Measurements from ENCODE around the gene LUC7L2. TPM values are rescaled to one million over a fixed set of nuclear protein-coding genes. Genes with fewer than 3 reads are reported as not detected.

The LUC7L2 gene
- total RNA-seq, 4 donors from 2014 or later, result 29.4 to 77.6 (median 50.0) TPM

DNA sequence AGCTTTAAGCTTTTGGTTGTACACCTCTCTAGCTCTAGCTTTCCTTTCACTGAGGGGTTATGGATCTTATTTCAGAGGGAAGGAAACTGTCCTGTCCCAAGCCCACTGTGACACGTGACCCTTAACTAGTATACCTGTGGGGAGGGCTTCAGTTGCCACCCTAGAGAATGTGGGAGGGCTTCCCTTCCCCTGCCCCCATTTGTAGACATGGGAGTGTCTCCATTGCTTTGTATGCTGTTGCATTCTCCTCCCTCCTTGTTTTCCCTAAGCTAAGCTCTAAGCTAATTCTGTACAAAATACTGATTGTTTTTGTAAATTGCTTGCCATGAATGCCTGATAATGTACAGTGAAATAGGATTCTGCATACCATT is 11.2 kb downstream of the LUC7L2 start:
- WGBS, 2 donors, result 80 to 85% methylated on average over 1 of the region's 1 CpG
- Histone ChIP-seq H3K36me3 (peaks cover 0 to 40% (median 5%) of the 10 kb centered on the region in 3 donors), H3K27ac (no peak overlapping the region), H3K4me1 (peaks cover 5 to 83% (median 8%) of the 10 kb centered on the region in 3 donors), H3K4me3 (no peak overlapping the region), H3K27me3 (no peaks in the 10 kb centered on the region), H3K9me3 (no peaks in the 10 kb centered on the region)
- intact Hi-C loops (cut with DNase I), result no loop called here
- TF ChIP-seq POLR2A (IDR thresholded peaks at IDR 0.05) (no peak), CTCF (IDR thresholded peaks at IDR 0.05) (no peak)
- no peak for DNase-seq

- Histone ChIP-seq H3K27me3 (no peaks in the 10 kb centered on the region), H3K27ac (no peak overlapping the region), H3K9me3 (no peaks in the 10 kb centered on the region), H3K36me3 (peaks cover 0 to 57% (median 15%) of the 10 kb centered on the region in 3 donors), H3K4me1 (peaks cover 5 to 57% (median 5%) of the 10 kb centered on the region in 3 donors), H3K4me3 (no peak overlapping the region)
- TF ChIP-seq CTCF (IDR thresholded peaks at IDR 0.05) (no peak), POLR2A (IDR thresholded peaks at IDR 0.05) (no peak)
- WGBS, 2 donors, result 86 to 90% methylated on average over 6 of the region's 6 CpGs
- intact Hi-C loops (cut with DNase I), result no loop called here
- DNase-seq, result no peak
Observed at GRCh38 chr7:139374246-139374645, 14.6 kb downstream of the LUC7L2 start.

GRCh38 chr7:139382439-139382838 is 22.7 kb downstream of the LUC7L2 start:
- Histone ChIP-seq H3K4me3 (no peak overlapping the region), H3K36me3 (peaks cover 0 to 100% (median 36%) of the 10 kb centered on the region in 3 donors), H3K27ac (no peak overlapping the region), H3K9me3 (no peaks in the 10 kb centered on the region), H3K27me3 (no peaks in the 10 kb centered on the region), H3K4me1 (peaks cover 0 to 6% (median 0%) of the 10 kb centered on the region in 3 donors)
- TF ChIP-seq CTCF (IDR thresholded peaks at IDR 0.05), result no peak
- no peak for TF ChIP-seq POLR2A (IDR thresholded peaks at IDR 0.05)
- DNase-seq, result no peak
- intact Hi-C loops (cut with DNase I), result no loop called here
- WGBS, 2 donors, result 91 to 96% methylated on average over 6 of the region's 6 CpGs

DNA sequence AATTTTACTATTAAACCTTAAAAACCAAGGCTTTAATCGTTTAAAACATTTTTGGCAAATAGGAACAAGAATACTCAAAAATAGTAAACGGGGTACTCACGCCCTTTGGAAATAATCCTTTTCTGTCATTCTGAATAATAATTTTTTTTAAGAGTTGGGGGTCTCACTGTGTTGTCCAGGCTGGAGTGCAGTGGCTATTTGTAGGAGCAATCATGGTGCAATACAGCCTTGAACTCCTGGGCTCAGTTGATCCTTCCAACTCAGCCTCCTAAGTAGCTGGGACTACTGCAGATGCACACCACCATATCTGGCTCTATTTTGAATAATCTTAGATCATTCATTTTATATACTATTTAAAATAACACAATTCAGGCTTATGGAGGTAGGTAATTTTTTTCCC is 24.9 kb downstream of the LUC7L2 start:
- Histone ChIP-seq H3K9me3 (no peaks in the 10 kb centered on the region), H3K27me3 (no peaks in the 10 kb centered on the region), H3K27ac (no peak overlapping the region), H3K4me3 (no peak overlapping the region), H3K36me3 (peaks cover 0 to 98% (median 27%) of the 10 kb centered on the region in 3 donors), H3K4me1 (no peaks in the 10 kb centered on the region)
- intact Hi-C loops (cut with DNase I), result no loop called here
- 92 to 94% methylated on average over 3 of the region's 3 CpGs for WGBS, 2 donors
- TF ChIP-seq POLR2A (IDR thresholded peaks at IDR 0.05) (no peak), CTCF (IDR thresholded peaks at IDR 0.05) (no peak)
- DNase-seq, result no peak

- peaks cover 0 to 98% (median 22%) of the 10 kb centered on the region in 3 donors for H3K36me3 ChIP-seq
- 83 to 90% methylated on average over 5 of the region's 5 CpGs for WGBS, 2 donors
Observed at GRCh38 chr7:139387594-139387993, 27.9 kb downstream of the LUC7L2 start.

More at GRCh38 chr7:139387594-139387993, 27.9 kb downstream of the LUC7L2 start:
- Histone ChIP-seq H3K4me3 (no peak overlapping the region), H3K27ac (no peak overlapping the region), H3K27me3 (no peaks in the 10 kb centered on the region), H3K4me1 (no peaks in the 10 kb centered on the region), H3K9me3 (no peaks in the 10 kb centered on the region)
- intact Hi-C loops (cut with DNase I), result no loop called here
- TF ChIP-seq POLR2A (IDR thresholded peaks at IDR 0.05) (no peak), CTCF (IDR thresholded peaks at IDR 0.05) (no peak)
- DNase-seq, result no peak

All from esophagus squamous epithelium (tissue), 5 donors.